H1 (cell line): ENCODE measurements around the gene RSAD2.

Source experiments
- CTCF ChIP-seq, 3 experiments: IDR thresholded peaks; 1 replicate in 2 of 3; 2 replicates in 1 of 3; pipeline versions ENCODE4 v1.5.1 to v1.6.1; 2011; ENCODE audit warnings: low read length in 3 of 3, mild to moderate bottlenecking in 3 of 3, inconsistent platforms in 2 of 3, low read depth in 1 of 3, moderate library complexity in 1 of 3; ENCODE audit not compliant: insufficient read depth in 1 of 3; ENCODE audit errors: control extremely low read depth in 1 of 3
- JUND ChIP-seq: IDR thresholded peaks from 2 replicates; pipeline ENCODE4 v1.6.1; 2011; ENCODE audit warnings: mild to moderate bottlenecking, improper control_type of control experiment, low read length
- MAX ChIP-seq: IDR thresholded peaks from 2 replicates; pipeline ENCODE4 v1.6.1; 2012; ENCODE audit warnings: inconsistent platforms
- POLR2A ChIP-seq, 2 experiments: IDR thresholded peaks; 1 replicate in 1 of 2; 2 replicates in 1 of 2; pipeline ENCODE4 v1.6.1; 2011; ENCODE audit warnings: low read depth in 2 of 2, low read length in 2 of 2, mild to moderate bottlenecking in 2 of 2; ENCODE audit errors: control extremely low read depth in 1 of 2
- SIN3A ChIP-seq, 2 experiments: IDR thresholded peaks in 1 of 2; conservative IDR thresholded peaks in 1 of 2; 2 replicates each; pipeline ENCODE4 v1.6.1; 2011 to 2012; ENCODE audit warnings: low read length in 2 of 2, improper control_type of control experiment in 1 of 2, low read depth in 1 of 2, mild to moderate bottlenecking in 1 of 2

- TF ChIP-seq CTCF (IDR thresholded peaks at IDR 0.05; ENCODE audit: control extremely low read depth in 1 of 3, insufficient read depth in 1 of 3, low read depth in 1 of 3, low read length in 3 of 3) (no peak), MAX (no peak), POLR2A (IDR thresholded peaks at IDR 0.05; ENCODE audit: control extremely low read depth in 1 of 2, low read depth in 2 of 2, low read length in 2 of 2) (no peak), SIN3A (conservative IDR thresholded peaks at IDR 0.05 in 1 of 2, IDR thresholded peaks at IDR 0.05 in 1 of 2; ENCODE audit: low read depth in 1 of 2, low read length in 2 of 2) (no peak), JUND (no peak)
These were observed 50.9 kb downstream of the RSAD2 start for GRCh38 chr2:6928452-6928851.
